B cell (primary cell): Measurements from ENCODE around the gene LYG2. TPM values are rescaled to one million over a fixed set of nuclear protein-coding genes. Genes with fewer than 3 reads are reported as not detected.
"Not testable (repeated sequence)": the region's sequence is repeated elsewhere in the genome, so short reads cannot be mapped to it uniquely, and the experiment has no call there.

Source experiments
- ATAC-seq: fragments of 200-7000 bp; cut with Tn5 transposase; one replicate; pipeline ENCODE4 v1.10.0; 2021; ENCODE audit warnings: low read depth, mild to moderate bottlenecking, moderate number of reproducible peaks, moderate library complexity
- CTCF ChIA-PET: fragments of 350-600 bp; sonication (Branson Sonifier 250); formaldehyde crosslinking; loops from one replicate; lab custom pipeline; 2021; ENCODE audit warnings: antibody characterized with exemption, inconsistent platforms; lab: Charles Lee
- POLR2A ChIA-PET: fragments of 350-600 bp; sonication (Branson Sonifier 250); formaldehyde crosslinking; loops from one replicate; lab custom pipeline; 2021; ENCODE audit warnings: antibody characterized with exemption; lab: Charles Lee
- DNase-seq: peaks from one replicate; pipeline ENCODE4 v3.0.0; 2013
- H2AFZ ChIP-seq: 2 replicates; pipeline ENCODE4 v1.6.1; 2012; ENCODE audit warnings: mild to moderate bottlenecking, low read depth, low read length; ENCODE audit not compliant: insufficient read depth, poor library complexity, severe bottlenecking
- H3K27ac ChIP-seq, 2 donors: 1 replicate in 1 of 2; 2 replicates in 1 of 2; pipeline ENCODE4 v1.5.1; 2012 to 2013; ENCODE audit warnings: low read length in 2 of 2, mild to moderate bottlenecking in 2 of 2, moderate library complexity in 1 of 2
- H3K27me3 ChIP-seq, 4 experiments: fragments of 200-600 bp in 1 of 4; sonication (generic) in 1 of 4; replicated peaks in 1 of 4; 1 replicate in 2 of 4; 2 replicates in 2 of 4; pipeline versions ENCODE4 v1.6.1 to v1.7.0; 2013 to 2016; ENCODE audit warnings: low read length in 3 of 4, mild to moderate bottlenecking in 2 of 4, mixed read lengths in 1 of 4, moderate library complexity in 1 of 4; ENCODE audit not compliant: insufficient read depth in 4 of 4, control insufficient read depth in 3 of 4; ENCODE audit errors: control extremely low read depth in 1 of 4
- H3K36me3 ChIP-seq, 2 experiments: replicated peaks in 1 of 2; 1 replicate in 1 of 2; 2 replicates in 1 of 2; pipeline versions ENCODE4 v1.6.1 to v1.7.1; 2013; ENCODE audit warnings: low read length in 1 of 2; ENCODE audit not compliant: insufficient read depth in 2 of 2, control insufficient read depth in 1 of 2; ENCODE audit errors: control extremely low read depth in 1 of 2, extremely low read depth in 1 of 2
- H3K4me1 ChIP-seq, 2 donors: fragments of 200-600 bp in 1 of 2; sonication (generic) in 1 of 2; 1 replicate in 1 of 2; 2 replicates in 1 of 2; pipeline versions ENCODE4 v1.5.1 to v1.6.1; 2013 to 2017; ENCODE audit warnings: low read length in 2 of 2; ENCODE audit not compliant: control insufficient read depth in 2 of 2, insufficient read depth in 2 of 2
- H3K4me2 ChIP-seq: replicated peaks from 2 replicates; pipeline ENCODE3; 2012; ENCODE audit warnings: mild to moderate bottlenecking, low read depth, low read length; ENCODE audit not compliant: poor library complexity, severe bottlenecking
- H3K4me3 ChIP-seq, 5 experiments: fragments of 200-600 bp in 1 of 5; sonication (generic) in 1 of 5; 1 replicate in 3 of 5; 2 replicates in 2 of 5; pipeline versions ENCODE4 v1.5.1 to v1.7.0; 2011 to 2016; ENCODE audit warnings: low read length in 4 of 5, mild to moderate bottlenecking in 4 of 5, low read depth in 2 of 5, control low read depth in 1 of 5, moderate library complexity in 1 of 5; ENCODE audit not compliant: insufficient read depth in 1 of 5; ENCODE audit errors: control extremely low read depth in 1 of 5, extremely low read depth in 1 of 5
- H3K79me2 ChIP-seq: fragments of 200-600 bp; sonication (generic); one replicate; pipeline ENCODE4 v1.6.0; 2016; ENCODE audit warnings: low read length; ENCODE audit not compliant: control insufficient read depth, insufficient read depth
- H3K9ac ChIP-seq: fragments of 200-600 bp; sonication (generic); 2 replicates; pipeline ENCODE4 v1.6.1; 2017; ENCODE audit warnings: mild to moderate bottlenecking, low read length, moderate library complexity
- H3K9me3 ChIP-seq, 3 donors: one replicate each; pipeline versions ENCODE4 v1.6.1 to v1.7.1; 2013; ENCODE audit warnings: low read length in 2 of 3; ENCODE audit not compliant: control insufficient read depth in 2 of 3, insufficient read depth in 1 of 3; ENCODE audit errors: control extremely low read depth in 1 of 3
- H4K20me1 ChIP-seq: 2 replicates; pipeline ENCODE4 v1.6.0; 2012; ENCODE audit warnings: mild to moderate bottlenecking, low read length; ENCODE audit not compliant: insufficient read depth, control insufficient read depth, poor library complexity, severe bottlenecking
- H3K27ac Mint-ChIP-seq: one replicate; pipeline ENCODE4 v1.8.0; 2021; ENCODE audit warnings: mixed read lengths
- H3K27me3 Mint-ChIP-seq: one replicate; pipeline ENCODE4 v1.8.0; 2021; ENCODE audit warnings: mixed read lengths
- H3K4me1 Mint-ChIP-seq: one replicate; pipeline ENCODE4 v1.8.0; 2021; ENCODE audit warnings: mixed read lengths
- H3K4me3 Mint-ChIP-seq: one replicate; pipeline ENCODE4 v1.8.0; 2021; ENCODE audit warnings: mixed read lengths
- H3K9me3 Mint-ChIP-seq: one replicate; pipeline ENCODE4 v1.8.0; 2022; ENCODE audit warnings: mixed read lengths; ENCODE audit not compliant: insufficient read depth
- EZH2 ChIP-seq: IDR thresholded peaks from 2 replicates; pipeline ENCODE4 v1.6.1; 2012; ENCODE audit warnings: borderline replicate concordance, low read depth, mild to moderate bottlenecking, moderate library complexity, low read length; ENCODE audit not compliant: insufficient read depth, poor library complexity, severe bottlenecking
- WGBS: methylation state at CpG from one replicate; pipeline ENCODE4 v1.1.5; 2013; ENCODE audit warnings: missing lambda C conversion rate; ENCODE audit not compliant: insufficient coverage; 5-methylcytosine and 5-hydroxymethylcytosine counted together
- intact Hi-C: fragments of 100-400 bp; cut with micrococcal nuclease; formaldehyde crosslinking; loops from one replicate; pipeline ENCODE4 v1.10.0; 2022
- polyA minus RNA-seq: library from RNA; depleted of rRNA, polyadenylated mRNA; stranded (reverse); fragments of >200 nt; gene quantifications from 2 replicates; pipeline ENCODE4 v1.2.3, GENCODE V29; 2012
- polyA plus RNA-seq: library from polyadenylated mRNA; depleted of rRNA; stranded (reverse); fragments of >200 nt; gene quantifications from 2 replicates; pipeline ENCODE4 v1.2.3, GENCODE V29; 2012
- total RNA-seq, 2 donors: library from RNA; stranded (reverse); fragments of 120-200 nt in 1 of 2; gene quantifications; 1 replicate in 1 of 2; 2 replicates in 1 of 2; pipeline versions ENCODE4 v1.2.3 to v1.2.4, GENCODE V29; 2013 to 2022
- TF ChIP-seq, protein P1 (sequence below): fragments of 200-600 bp; IDR thresholded peaks from one replicate; pipeline ENCODE4 v1.8.0; 2022; ENCODE audit warnings: antibody characterized with exemption, mild to moderate bottlenecking

The LYG2 gene, protein sequence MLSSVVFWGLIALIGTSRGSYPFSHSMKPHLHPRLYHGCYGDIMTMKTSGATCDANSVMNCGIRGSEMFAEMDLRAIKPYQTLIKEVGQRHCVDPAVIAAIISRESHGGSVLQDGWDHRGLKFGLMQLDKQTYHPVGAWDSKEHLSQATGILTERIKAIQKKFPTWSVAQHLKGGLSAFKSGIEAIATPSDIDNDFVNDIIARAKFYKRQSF
- total RNA-seq (not detected in 2 replicates), polyA plus RNA-seq (not detected in 2 replicates), polyA minus RNA-seq (not detected in 2 replicates)
- total RNA-seq (2013): not detected

DNA sequence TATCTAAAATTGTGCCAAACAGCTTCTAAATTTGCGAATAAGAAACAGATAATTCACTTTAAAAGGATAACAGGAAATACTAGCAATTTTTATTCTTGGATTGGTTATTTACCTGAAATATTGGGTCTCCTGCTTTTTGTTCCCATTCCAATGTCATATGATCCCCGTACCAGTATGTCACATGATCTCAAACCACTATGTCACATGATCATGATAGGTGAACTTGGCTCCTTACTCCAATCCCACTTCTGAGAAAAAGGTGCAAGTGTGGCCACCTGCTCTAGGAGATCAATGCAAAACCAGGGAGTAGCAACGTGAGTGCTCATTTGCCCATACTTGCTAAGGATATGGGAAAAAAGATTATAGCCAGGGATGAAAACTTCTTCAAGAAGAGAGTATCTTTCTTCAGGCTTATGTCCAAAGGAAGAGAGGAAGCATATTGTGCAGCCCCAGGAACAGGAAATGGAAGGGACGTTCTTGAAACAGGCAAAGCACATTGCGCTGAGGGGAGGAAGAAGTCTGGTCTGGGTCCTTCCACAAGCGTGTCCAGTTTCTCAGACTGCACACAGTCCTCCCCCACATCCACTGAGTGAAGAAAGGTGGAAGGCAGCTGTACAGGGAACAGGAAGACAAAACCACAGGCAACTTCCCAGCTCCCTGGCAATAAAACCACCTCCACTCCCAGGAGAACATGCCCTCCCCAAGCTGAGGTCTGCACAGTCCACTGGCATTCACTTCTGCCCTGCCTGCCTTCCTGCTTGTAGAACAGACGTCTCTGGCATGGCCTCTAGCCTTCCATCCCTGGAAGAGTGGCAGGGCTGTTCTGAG is at the start of gene LYG2:
TSS of gene LYG2 (minus strand) at position 176 of the 828 bp plus-strand sequence. CDS start 1,406 bp downstream, outside the sequence.
- intact Hi-C loops: no loop called here
- Histone ChIP-seq H2AFZ (no peak within 1 kb of the TSS), H3K4me2 (no peak within 1 kb of the TSS), H3K4me1 (no peaks in the 10 kb centered on the region), H4K20me1 (no peaks in the 10 kb centered on the region), H3K9ac (no peak within 1 kb of the TSS), H3K4me3 (no peak within 1 kb of the TSS), H3K27ac (no peak within 1 kb of the TSS), H3K36me3 (no peaks in the 10 kb centered on the region), H3K9me3 (no peaks in the 10 kb centered on the region), H3K79me2 (no peaks in the 10 kb centered on the region), H3K27me3 (no peaks in the 10 kb centered on the region)
- DNase-seq (no peak), ATAC-seq (no peak)
- Mint-ChIP-seq H3K4me3 (no peak within 1 kb of the TSS), H3K4me1 (no peaks in the 10 kb centered on the region), H3K9me3 (peaks cover 2% of the 10 kb centered on the region), H3K27me3 (no peaks in the 10 kb centered on the region), H3K27ac (no peak within 1 kb of the TSS)
- no peak for TF ChIP-seq EZH2
- TF ChIP-seq, protein P1, sequence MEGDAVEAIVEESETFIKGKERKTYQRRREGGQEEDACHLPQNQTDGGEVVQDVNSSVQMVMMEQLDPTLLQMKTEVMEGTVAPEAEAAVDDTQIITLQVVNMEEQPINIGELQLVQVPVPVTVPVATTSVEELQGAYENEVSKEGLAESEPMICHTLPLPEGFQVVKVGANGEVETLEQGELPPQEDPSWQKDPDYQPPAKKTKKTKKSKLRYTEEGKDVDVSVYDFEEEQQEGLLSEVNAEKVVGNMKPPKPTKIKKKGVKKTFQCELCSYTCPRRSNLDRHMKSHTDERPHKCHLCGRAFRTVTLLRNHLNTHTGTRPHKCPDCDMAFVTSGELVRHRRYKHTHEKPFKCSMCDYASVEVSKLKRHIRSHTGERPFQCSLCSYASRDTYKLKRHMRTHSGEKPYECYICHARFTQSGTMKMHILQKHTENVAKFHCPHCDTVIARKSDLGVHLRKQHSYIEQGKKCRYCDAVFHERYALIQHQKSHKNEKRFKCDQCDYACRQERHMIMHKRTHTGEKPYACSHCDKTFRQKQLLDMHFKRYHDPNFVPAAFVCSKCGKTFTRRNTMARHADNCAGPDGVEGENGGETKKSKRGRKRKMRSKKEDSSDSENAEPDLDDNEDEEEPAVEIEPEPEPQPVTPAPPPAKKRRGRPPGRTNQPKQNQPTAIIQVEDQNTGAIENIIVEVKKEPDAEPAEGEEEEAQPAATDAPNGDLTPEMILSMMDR: no peak
- POLR2A ChIA-PET: no interaction called here
- CTCF ChIA-PET: no interaction called here
- WGBS: 36% methylated on average over 2 of the region's 7 CpGs

DNA sequence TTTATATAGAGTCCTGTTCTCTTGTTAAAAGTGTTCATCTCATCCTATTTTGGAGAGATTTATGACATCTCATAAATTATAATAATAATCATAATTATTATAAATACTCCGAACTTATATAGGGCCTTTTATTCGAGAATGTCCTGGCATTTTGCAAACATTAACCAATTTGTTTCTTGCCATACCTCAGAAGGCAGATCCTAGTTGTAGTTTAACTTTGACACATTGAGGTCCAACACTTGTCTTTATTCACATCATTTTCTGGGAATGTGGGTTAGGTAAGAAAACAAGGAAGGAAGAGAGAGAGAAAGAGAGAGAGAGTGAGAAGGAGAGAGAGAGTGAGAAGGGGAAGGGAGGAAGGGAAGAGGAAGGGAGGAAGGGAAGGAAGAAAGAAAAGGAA is 45.6 kb upstream of the LYG2 start, which contains the start of gene LYG1:
TSS of gene LYG1 (minus strand) at position 101 of the 400 bp plus-strand sequence. CDS start 5,527 bp downstream, outside the sequence.
- H3K9me3 Mint-ChIP-seq, POLR2A ChIA-PET, H2AFZ ChIP-seq, H3K4me3 ChIP-seq, H3K36me3 ChIP-seq, H3K4me3 Mint-ChIP-seq, H3K27me3 Mint-ChIP-seq, H3K4me1 Mint-ChIP-seq, H3K79me2 ChIP-seq, DNase-seq, H3K27ac Mint-ChIP-seq, H4K20me1 ChIP-seq, H3K4me2 ChIP-seq, CTCF ChIA-PET, H3K9ac ChIP-seq, H3K27me3 ChIP-seq, H3K27ac ChIP-seq, H3K4me1 ChIP-seq, intact Hi-C loops, ATAC-seq, H3K9me3 ChIP-seq: not testable (repeated sequence)
- WGBS: no CpG with 5 or more reads among the region's 2 CpGs
